Esophagus muscularis mucosa (tissue), 4 donors: ENCODE data around the gene RPS6KC1.

ENCODE experiments used
- EP300 ChIP-seq: sonication (generic); formaldehyde crosslinking; IDR thresholded peaks from one replicate; pipeline ENCODE4 v1.6.1; 2017; ENCODE audit warnings: antibody characterized with exemption
- POLR2A ChIP-seq: fragments of 450-650 bp; IDR thresholded peaks from one replicate; pipeline ENCODE4 v1.6.1; 2017; ENCODE audit warnings: antibody characterized with exemption, moderate library complexity, mild to moderate bottlenecking, low read depth
- POLR2AphosphoS5 ChIP-seq, 2 donors: sonication (generic); formaldehyde crosslinking; IDR thresholded peaks; one replicate each; pipeline ENCODE4 v1.6.1; 2017; ENCODE audit warnings: antibody characterized with exemption in 2 of 2
- TF ChIP-seq, protein P1 (sequence below), 3 experiments: fragments of 200-600 bp in 2 of 3; fragments of 450-650 bp in 1 of 3; sonication (generic) in 2 of 3; IDR thresholded peaks; one replicate each; pipeline ENCODE4 v1.5.1; 2017 to 2019; ENCODE audit warnings: antibody characterized with exemption in 3 of 3, mild to moderate bottlenecking in 2 of 3, moderate library complexity in 1 of 3

DNA sequence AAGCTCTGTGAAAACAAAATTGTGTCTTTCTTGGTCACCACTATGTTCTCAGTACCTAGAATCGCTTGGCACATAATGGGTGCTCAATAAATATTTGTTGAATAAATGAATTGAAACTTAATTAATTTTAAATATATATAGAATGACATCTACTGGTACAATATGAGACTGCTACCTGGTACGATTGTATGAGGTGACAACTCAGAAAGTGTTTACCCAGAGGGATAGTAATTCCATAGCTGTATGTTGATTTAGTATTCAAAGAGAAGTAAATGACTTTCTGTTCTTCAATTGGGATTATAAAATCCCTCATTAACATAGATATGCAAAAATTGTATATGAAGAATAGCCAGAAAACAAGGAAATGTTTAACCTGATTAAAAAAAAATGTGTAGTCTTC, 128.7 kb downstream of the RPS6KC1 start:
- TF ChIP-seq, protein P1, sequence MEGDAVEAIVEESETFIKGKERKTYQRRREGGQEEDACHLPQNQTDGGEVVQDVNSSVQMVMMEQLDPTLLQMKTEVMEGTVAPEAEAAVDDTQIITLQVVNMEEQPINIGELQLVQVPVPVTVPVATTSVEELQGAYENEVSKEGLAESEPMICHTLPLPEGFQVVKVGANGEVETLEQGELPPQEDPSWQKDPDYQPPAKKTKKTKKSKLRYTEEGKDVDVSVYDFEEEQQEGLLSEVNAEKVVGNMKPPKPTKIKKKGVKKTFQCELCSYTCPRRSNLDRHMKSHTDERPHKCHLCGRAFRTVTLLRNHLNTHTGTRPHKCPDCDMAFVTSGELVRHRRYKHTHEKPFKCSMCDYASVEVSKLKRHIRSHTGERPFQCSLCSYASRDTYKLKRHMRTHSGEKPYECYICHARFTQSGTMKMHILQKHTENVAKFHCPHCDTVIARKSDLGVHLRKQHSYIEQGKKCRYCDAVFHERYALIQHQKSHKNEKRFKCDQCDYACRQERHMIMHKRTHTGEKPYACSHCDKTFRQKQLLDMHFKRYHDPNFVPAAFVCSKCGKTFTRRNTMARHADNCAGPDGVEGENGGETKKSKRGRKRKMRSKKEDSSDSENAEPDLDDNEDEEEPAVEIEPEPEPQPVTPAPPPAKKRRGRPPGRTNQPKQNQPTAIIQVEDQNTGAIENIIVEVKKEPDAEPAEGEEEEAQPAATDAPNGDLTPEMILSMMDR (IDR thresholded peaks at IDR 0.05): no peak
- TF ChIP-seq EP300 (no peak), POLR2A (no peak), POLR2AphosphoS5 (IDR thresholded peaks at IDR 0.05) (no peak)
